Epithelial cell of prostate (primary cell): ENCODE results near the gene TMEM63C.

Experiments used
- DNase-seq: peaks from one replicate; pipeline ENCODE4 v3.0.0-alpha.2; 2011; ENCODE audit warnings: low read depth, low spot score
- H3K27ac ChIP-seq: fragments of 450-650 bp; 2 replicates; pipeline ENCODE4 v1.5.1; 2017; ENCODE audit warnings: mild to moderate bottlenecking

TMEM63C gene

GRCh38 chr14:77181603-77182437, at the start of gene TMEM63C:
Gene TMEM63C, plus strand, starts transcription at chr14:77181798. Its CDS starts 37,016 bp downstream, at chr14:77218814.
- no peak for DNase-seq
- no peak within 1 kb of the TSS for H3K27ac ChIP-seq

GRCh38 chr14:77131871-77132486, 49.6 kb upstream of the TMEM63C start:
- DNase-seq: no peak
- H3K27ac ChIP-seq: no peak overlapping the region

- H3K27ac ChIP-seq: no peak overlapping the region
- no peak for DNase-seq
Measured at GRCh38 chr14:77133720-77134338, 47.8 kb upstream of the TMEM63C start.

- no peak for DNase-seq
- H3K27ac ChIP-seq: no peak overlapping the region
Measured at GRCh38 chr14:77139022-77139421, 42.6 kb upstream of the TMEM63C start.

- no peak overlapping the region for H3K27ac ChIP-seq
- DNase-seq: no peak
Measured at GRCh38 chr14:77139540-77140358, 41.8 kb upstream of the TMEM63C start.

- H3K27ac ChIP-seq: no peak overlapping the region
- DNase-seq: no peak
Measured at GRCh38 chr14:77140359-77141213, 41.0 kb upstream of the TMEM63C start.

- DNase-seq: no peak
- no peak within 1 kb of the TSS for H3K27ac ChIP-seq
Measured at GRCh38 chr14:77141214-77142004, 40.2 kb upstream of the TMEM63C start, which contains the start of gene ZDHHC22. Gene ZDHHC22, minus strand, starts transcription at chr14:77141791. Its CDS starts 2,053 bp downstream, at chr14:77139738.

GRCh38 chr14:77142005-77142800, 39.4 kb upstream of the TMEM63C start:
- DNase-seq: no peak
- no peak overlapping the region for H3K27ac ChIP-seq

- no peak for DNase-seq
Measured at GRCh38 chr14:77143071-77143470, 38.5 kb upstream of the TMEM63C start.

GRCh38 chr14:77144412-77145115, 37.0 kb upstream of the TMEM63C start:
- DNase-seq: no peak
- H3K27ac ChIP-seq: no peak overlapping the region

More at GRCh38 chr14:77143071-77143470, 38.5 kb upstream of the TMEM63C start:
- no peak overlapping the region for H3K27ac ChIP-seq

- DNase-seq: no peak
- H3K27ac ChIP-seq: no peak overlapping the region
Measured at GRCh38 chr14:77145975-77146740, 35.4 kb upstream of the TMEM63C start.

GRCh38 chr14:77148510-77149231, 32.9 kb upstream of the TMEM63C start:
- H3K27ac ChIP-seq: no peak overlapping the region
- no peak for DNase-seq

- no peak for DNase-seq
- no peak overlapping the region for H3K27ac ChIP-seq
Measured at GRCh38 chr14:77151245-77151644, 30.4 kb upstream of the TMEM63C start.

- DNase-seq: no peak
- no peak overlapping the region for H3K27ac ChIP-seq
Measured at GRCh38 chr14:77151918-77152588, 29.5 kb upstream of the TMEM63C start.

- H3K27ac ChIP-seq: no peak overlapping the region
- DNase-seq: no peak
Measured at GRCh38 chr14:77153802-77154201, 27.8 kb upstream of the TMEM63C start.
